ENCODE results near the gene FOXN3.

FOXN3 gene

GRCh38 chr14:89245802-89246201 is 171.2 kb downstream of the FOXN3 start:
- no peak for DNase-seq

GRCh38 chr14:89244720-89245119 is 172.3 kb downstream of the FOXN3 start:
- no peak for DNase-seq

DNA sequence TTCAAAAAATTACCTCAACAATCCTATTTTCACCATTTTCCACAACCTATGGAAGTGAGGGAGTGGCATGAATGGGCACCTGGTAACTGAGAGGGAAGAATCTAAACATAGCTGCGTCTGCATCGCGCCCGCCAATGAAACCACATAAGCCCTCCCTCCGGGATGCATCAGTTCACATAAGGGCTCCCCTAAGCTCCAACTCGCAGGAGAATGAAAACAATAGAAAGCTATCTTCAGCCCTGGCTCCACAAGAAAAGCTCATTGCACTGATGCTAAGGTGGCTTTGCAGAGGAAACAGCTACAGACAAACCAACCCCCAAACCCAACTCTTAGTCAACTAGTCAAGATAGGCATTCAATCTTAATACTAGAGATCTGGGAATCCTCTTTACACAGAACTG is 173.3 kb downstream of the FOXN3 start:
- DNase-seq = no peak

- DNase-seq = no peak
These were observed 173.7 kb downstream of the FOXN3 start for GRCh38 chr14:89243286-89243685.

DNA sequence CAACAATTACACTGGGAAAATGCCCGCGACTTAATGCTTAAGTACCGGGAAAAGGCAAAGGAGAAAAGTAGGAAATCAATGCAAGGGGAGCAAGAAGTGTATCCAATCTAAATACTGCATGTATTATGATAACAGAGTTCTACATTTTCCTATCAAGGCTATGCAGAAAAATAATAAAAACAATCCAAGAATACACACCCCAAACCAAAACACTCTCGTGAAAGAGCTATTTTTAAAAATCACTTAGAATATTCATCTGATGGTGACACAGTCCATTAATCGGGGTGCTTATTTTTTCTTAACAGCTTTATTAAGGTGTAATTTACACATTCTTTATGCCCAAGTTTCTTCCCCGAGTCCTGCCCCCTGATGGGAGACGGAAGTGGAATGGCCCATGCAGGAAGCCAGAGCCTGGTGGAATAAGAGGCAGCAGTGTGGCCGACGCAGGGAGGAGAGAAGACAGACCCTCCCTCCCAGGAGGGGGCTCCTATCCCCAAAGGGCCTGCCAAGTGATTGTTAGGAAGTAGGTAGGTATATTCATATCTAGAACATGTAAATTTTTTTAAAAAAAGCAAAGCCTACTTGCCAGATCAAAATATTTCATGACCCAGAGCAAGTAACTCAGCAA is 174.3 kb downstream of the FOXN3 start:
- no peak for DNase-seq

DNA sequence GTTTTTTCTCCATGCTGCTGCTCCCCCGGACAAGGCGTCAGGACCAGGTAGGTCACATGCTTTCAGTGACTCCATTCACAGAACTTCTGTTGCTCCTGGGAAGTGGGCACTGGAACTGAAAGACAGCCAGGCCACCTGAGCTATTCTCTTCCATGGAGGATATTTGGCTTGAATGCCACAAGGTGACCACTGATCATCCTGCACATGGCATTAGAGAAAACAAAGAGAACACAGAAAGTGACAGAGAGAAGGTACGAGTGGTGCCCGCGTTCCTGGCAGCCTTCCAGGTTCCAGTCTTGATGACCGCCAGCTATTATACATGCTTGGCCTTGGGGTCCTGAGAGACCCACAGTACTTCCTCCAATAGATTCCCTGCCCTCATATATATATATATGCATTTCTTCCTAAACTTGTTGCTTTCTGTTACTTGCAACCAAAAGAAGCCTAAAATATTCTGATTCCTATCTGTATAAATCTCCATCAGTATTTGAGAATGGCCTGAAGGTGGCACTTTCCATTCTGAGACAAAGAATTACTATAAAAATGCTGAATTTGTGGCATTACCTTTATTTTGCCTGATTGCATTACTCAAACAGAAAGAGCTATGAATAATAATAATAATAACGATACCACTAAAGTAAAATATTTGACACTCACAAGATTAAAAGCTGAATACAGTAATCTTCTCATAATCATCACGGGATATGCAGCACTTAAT is 174.9 kb downstream of the FOXN3 start:
- peak; percentile 49 for DNase-seq

DNA sequence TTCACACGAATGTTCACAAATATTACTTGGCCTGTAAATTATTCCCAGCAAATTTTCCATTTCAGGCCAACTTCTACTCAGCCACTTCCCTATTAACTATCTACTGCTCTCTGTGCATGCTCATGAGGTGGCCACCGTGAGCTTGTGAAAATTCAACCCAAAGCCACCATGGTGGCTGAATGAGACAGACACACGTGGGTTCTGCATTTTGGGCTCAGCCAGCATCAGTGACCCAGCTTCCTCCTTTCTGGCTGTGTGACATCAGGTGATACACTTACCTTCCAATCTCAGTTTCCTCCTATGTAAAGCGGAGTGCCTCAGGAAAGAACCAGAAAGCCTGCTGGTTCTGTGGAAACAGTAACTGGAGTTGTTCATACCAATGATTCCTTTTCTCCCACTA is 175.8 kb downstream of the FOXN3 start:
- no peak for DNase-seq

- no peak for DNase-seq
These were observed 176.6 kb downstream of the FOXN3 start for GRCh38 chr14:89240414-89240813.

- DNase-seq = no peak
These were observed 178.0 kb downstream of the FOXN3 start for GRCh38 chr14:89239023-89239422.

GRCh38 chr14:89237921-89238529 is 179.0 kb downstream of the FOXN3 start:
- no peak for DNase-seq

DNA sequence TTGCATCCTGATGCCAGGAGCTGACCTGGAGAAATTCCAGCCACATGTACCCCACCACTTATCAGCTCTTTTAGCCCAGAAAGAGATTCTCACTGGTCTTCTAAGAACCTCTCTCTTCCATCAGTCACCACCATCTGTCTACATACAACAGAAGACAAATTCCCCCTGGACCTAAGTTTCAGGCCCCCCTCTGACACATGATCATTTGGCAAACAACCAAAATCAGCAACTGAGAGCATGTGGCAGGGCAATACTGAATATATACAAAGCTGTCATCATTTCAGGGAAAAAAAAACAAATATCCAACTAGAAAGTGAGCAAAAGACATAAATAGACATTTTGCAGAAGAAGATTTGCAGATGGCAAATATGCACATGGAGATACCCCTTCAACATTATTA is 180.2 kb downstream of the FOXN3 start:
- DNase-seq = no peak

GRCh38 chr14:89233184-89233583 is 183.8 kb downstream of the FOXN3 start:
- DNase-seq = no peak

DNA sequence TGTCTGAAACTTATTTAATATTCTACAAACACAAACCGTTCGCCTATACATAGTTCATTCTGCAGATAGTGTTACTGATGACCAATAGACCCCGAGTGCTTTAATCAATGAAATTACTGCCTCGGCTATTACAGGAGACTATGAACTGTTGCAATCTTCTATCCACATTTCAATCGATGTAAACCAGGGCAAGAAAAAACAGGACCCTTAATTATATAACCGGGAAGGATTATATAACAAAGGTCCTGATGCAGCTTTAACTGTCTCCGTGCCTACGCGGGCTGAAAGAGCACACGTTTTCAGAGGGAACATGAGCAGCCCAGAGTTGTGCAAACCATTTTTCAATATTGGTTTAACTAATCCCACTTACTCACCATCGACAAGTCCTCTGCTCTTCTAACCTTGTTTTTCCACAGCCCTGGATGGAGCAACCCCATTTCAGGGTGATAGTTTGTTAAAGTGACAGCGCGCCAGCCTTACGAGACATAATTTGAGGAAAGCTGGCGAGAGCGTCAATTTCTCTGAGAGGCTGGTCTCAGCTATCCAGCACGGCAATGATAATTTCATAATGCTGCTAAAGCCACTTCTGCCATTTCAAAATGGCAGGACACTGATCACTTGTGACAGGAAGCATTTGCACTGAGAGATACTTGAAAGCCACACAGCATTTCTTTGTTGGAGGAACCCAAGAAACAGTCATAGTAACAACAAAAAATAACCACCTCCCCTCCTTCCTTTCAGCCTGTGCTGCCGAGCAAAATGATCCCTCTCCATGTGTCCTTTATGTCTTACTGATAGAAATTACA is 184.6 kb downstream of the FOXN3 start:
- no peak for DNase-seq

DNA sequence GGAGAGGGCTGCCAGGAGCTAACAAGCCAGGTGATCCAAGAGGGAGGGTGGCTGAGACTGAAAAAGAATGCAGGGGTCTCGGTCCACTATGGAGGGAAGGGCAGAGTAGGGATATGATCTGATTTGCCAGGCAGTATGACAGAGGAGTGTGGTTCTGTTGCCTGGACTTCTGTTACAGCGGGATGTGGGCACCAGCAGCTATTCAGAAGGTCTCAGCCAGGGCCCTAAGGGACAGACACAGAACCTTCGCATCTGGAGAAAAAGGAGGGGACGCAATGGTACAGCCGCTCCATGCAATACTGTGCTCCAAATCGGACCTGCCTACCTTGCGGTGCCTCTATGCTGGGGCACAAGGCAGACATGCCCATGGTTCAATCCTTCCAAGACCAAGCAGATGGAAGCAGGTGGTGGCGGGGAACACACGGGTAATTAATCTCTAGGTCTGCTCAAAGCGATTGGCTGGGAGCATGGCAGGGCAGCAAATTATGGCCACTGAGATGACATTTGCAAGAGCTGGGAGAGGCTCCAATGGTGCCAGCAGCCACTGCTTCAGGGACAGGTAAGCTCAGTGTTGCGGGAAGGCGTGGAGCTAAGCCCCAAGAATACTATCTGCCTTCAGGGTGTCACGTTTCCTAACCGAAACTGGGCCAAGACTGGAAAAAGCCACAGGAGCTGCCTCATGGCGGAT is 185.5 kb downstream of the FOXN3 start:
- no peak for DNase-seq

DNA sequence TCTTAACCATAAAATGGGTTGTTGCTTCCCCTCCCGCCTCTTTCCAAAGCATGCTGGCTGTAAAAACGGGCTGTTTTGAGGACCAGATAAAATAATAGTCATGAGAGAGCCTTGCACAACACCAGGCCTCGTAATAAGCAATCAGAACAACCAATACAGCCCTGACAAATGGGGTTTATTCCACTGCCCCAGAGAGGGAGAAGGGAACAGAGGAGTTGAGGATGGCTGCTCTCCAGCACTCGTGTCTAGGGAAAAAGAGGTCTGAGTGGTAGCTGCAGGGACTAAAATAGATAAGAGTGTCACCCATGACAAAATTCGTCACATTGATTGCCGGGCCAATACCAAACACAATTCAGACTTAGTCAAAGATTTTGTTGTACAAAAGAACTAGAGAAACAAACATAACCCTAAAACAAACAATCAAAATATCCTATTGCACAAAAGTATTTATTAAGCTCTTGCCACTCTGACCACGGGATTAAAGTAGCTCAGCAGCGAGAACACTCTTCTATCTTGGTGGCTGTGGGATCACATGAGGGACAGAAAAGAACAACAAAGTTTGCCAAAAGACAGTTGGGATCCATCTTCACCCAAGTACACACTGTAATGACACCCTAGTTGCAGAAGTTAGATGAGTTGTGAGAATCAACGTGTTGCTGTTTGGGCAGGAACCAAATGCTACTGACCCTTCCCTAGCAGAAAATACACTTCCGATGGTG is 188.0 kb downstream of the FOXN3 start:
- DNase-seq = no peak

DNA sequence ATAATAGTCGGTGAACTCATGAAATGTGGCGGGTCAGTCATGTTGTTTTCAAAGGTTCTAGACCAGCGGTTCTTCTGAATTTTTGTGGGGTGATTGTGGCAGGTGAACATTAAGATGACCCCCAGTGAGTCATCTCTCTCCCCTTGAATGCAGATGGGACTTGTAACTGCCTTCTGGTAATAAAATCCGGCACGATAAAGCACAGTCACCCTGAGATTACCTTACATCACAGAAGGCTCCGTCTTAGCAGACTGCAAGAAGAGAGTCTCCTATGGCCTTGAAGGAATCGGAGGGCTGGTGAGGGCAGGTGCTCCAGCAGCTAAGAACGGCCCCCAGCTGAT is 189.6 kb downstream of the FOXN3 start:
- no peak for DNase-seq

GRCh38 chr14:89226801-89227495 is 190.1 kb downstream of the FOXN3 start:
- no peak for DNase-seq

GRCh38 chr14:89225607-89226006 is 191.4 kb downstream of the FOXN3 start:
- no peak for DNase-seq

- peak; percentile 67 for DNase-seq
These were observed 195.8 kb downstream of the FOXN3 start for GRCh38 chr14:89221109-89221810.

- no peak for DNase-seq
These were observed 198.0 kb downstream of the FOXN3 start for GRCh38 chr14:89219051-89219450.

DNA sequence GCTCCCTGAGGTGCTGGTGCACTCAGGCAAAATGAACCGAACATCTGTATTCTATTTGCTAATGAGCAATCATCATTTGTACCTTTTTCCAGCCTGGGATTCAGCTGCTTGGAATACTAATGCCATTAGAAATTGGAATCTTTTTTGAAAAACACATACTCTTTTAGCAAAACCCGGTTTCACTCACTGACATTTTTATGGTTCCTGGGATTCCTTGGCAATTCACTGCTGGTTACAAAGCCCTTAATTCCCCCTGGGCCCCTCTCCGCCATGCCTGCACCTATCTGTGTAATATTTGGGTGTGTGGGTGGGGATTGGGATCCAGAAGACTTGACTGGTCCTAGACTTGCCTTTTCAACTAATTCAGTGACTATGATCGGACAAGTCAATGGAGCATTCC is 199.1 kb downstream of the FOXN3 start:
- DNase-seq = no peak
